ENCODE results near the gene AMZ1. TPM values are rescaled to one million over a fixed set of nuclear protein-coding genes. Genes with fewer than 3 reads are reported as not detected.
"Not testable (repeated sequence)": the region's sequence is repeated elsewhere in the genome, so short reads cannot be mapped to it uniquely, and the experiment has no call there.

The AMZ1 gene
- total RNA-seq, 4 donors from 2014 or later = 0.19 to 0.27 TPM; not detected in 2

GRCh38 chr7:2692543-2692942 is 4.5 kb downstream of the AMZ1 start:
- TF ChIP-seq POLR2A (IDR thresholded peaks at IDR 0.05) (no peak), CTCF (IDR thresholded peaks at IDR 0.05) (no peak)
- no peak for DNase-seq (ENCODE audit: low spot score in 2 of 2)
- intact Hi-C loops (cut with DNase I; ENCODE audit: low total_unique reads) = no loop called here
- WGBS, 2 donors = 76 to 81% methylated on average over 14 of the region's 14 CpGs
- no peak overlapping the region for H3K4me3 ChIP-seq (ENCODE audit: low read depth, poor library complexity, severe bottlenecking)

- intact Hi-C loops (cut with DNase I; ENCODE audit: low total_unique reads); H3K4me3 ChIP-seq (ENCODE audit: low read depth, poor library complexity, severe bottlenecking); DNase-seq (ENCODE audit: low spot score in 2 of 2): not testable (repeated sequence)
- WGBS, 2 donors = 87 to 92% methylated on average over 19 of the region's 19 CpGs
Measured at GRCh38 chr7:2693420-2694121, 5.6 kb downstream of the AMZ1 start.

- intact Hi-C loops (cut with DNase I; ENCODE audit: low total_unique reads); H3K4me3 ChIP-seq (ENCODE audit: low read depth, poor library complexity, severe bottlenecking); DNase-seq (ENCODE audit: low spot score in 2 of 2): not testable (repeated sequence)
- 74 to 78% methylated on average over 8 of the region's 8 CpGs for WGBS, 2 donors
Measured at GRCh38 chr7:2694122-2694436, 6.1 kb downstream of the AMZ1 start.

GRCh38 chr7:2698581-2699288 is 10.7 kb downstream of the AMZ1 start:
- intact Hi-C loops (cut with DNase I; ENCODE audit: low total_unique reads) = no loop called here
- DNase-seq (ENCODE audit: low spot score in 2 of 2) = no peak
- no peak overlapping the region for H3K4me3 ChIP-seq (ENCODE audit: low read depth, poor library complexity, severe bottlenecking)
- TF ChIP-seq POLR2A (IDR thresholded peaks at IDR 0.05) = no peak
- no peak for TF ChIP-seq CTCF (IDR thresholded peaks at IDR 0.05)
- 58 to 61% methylated on average over 18 of the region's 18 CpGs for WGBS, 2 donors

- no peak for TF ChIP-seq CTCF (IDR thresholded peaks at IDR 0.05)
- no peak for TF ChIP-seq POLR2A (IDR thresholded peaks at IDR 0.05)
- 70 to 71% methylated on average over 15 of the region's 15 CpGs for WGBS, 2 donors
- H3K4me3 ChIP-seq (ENCODE audit: low read depth, poor library complexity, severe bottlenecking) = no peak overlapping the region
- intact Hi-C loops (cut with DNase I; ENCODE audit: low total_unique reads) = no loop called here
- DNase-seq (ENCODE audit: low spot score in 2 of 2) = no peak
Measured at GRCh38 chr7:2699289-2699620, 11.3 kb downstream of the AMZ1 start.

- no peak for DNase-seq (ENCODE audit: low spot score in 2 of 2)
- H3K4me3 ChIP-seq (ENCODE audit: low read depth, poor library complexity, severe bottlenecking) = no peak overlapping the region
- WGBS, 2 donors = 94% methylated on average over 27 to 32 of the region's 40 CpGs
- intact Hi-C loops (cut with DNase I; ENCODE audit: low total_unique reads) = no loop called here
- TF ChIP-seq CTCF (IDR thresholded peaks at IDR 0.05) (no peak), POLR2A (IDR thresholded peaks at IDR 0.05) (no peak)
Measured at GRCh38 chr7:2700141-2700850, 12.3 kb downstream of the AMZ1 start.

Measured in lower leg skin (tissue), 4 donors.